Uterus (tissue), 4 donors: ENCODE measurements around the gene PRDM11. TPM values are rescaled to one million over a fixed set of nuclear protein-coding genes. Genes with fewer than 3 reads are reported as not detected.

ENCODE experiments used
- DNase-seq, 2 donors: peaks; one replicate each; pipeline ENCODE4 v3.0.0-alpha.2; 2019 to 2020
- H3K27ac ChIP-seq, 2 donors: fragments of 200-600 bp; sonication (generic); 1 replicate in 1 of 2; 2 replicates in 1 of 2; pipeline ENCODE4 v1.5.1; 2016 to 2018
- H3K27me3 ChIP-seq, 2 donors: fragments of 200-600 bp; sonication (generic); one replicate each; pipeline ENCODE4 v1.5.1; 2018 to 2019; ENCODE audit warnings: control low read depth in 1 of 2
- H3K36me3 ChIP-seq, 2 donors: fragments of 200-600 bp; sonication (generic); one replicate each; pipeline ENCODE4 v1.5.1; 2019; ENCODE audit warnings: control low read depth in 1 of 2
- H3K4me1 ChIP-seq, 2 donors: fragments of 200-600 bp; sonication (generic); one replicate each; pipeline ENCODE4 v1.5.1; 2018 to 2019; ENCODE audit warnings: control low read depth in 1 of 2
- H3K4me3 ChIP-seq, 2 donors: fragments of 200-600 bp; sonication (generic); 1 replicate in 1 of 2; 2 replicates in 1 of 2; pipeline ENCODE4 v1.5.1; 2018 to 2019; ENCODE audit warnings: mild to moderate bottlenecking in 1 of 2
- H3K9me3 ChIP-seq, 2 donors: fragments of 200-600 bp; sonication (generic); one replicate each; pipeline ENCODE4 v1.5.1; 2019; ENCODE audit warnings: control low read depth in 1 of 2
- POLR2A ChIP-seq, 2 donors: fragments of 450-650 bp; IDR thresholded peaks; one replicate each; pipeline ENCODE4 v1.6.1; 2016; ENCODE audit warnings: antibody characterized with exemption in 2 of 2, mild to moderate bottlenecking in 1 of 2, moderate library complexity in 1 of 2
- intact Hi-C: fragments of 100-400 bp; cut with DNase I; formaldehyde crosslinking; loops from one replicate; pipeline ENCODE4 v1.15.1; 2023; ENCODE audit warnings: low total_unique reads
- total RNA-seq, 4 donors: library from RNA; depleted of rRNA in 3 of 4; stranded (reverse); fragments of >200 nt in 3 of 4; gene quantifications; one replicate each; pipeline versions ENCODE4 v1.1.0 to v1.2.4, GENCODE V29; 2014 to 2023
- TF ChIP-seq, protein P1 (sequence below), 4 experiments: fragments of 200-600 bp in 2 of 4; fragments of 450-650 bp in 2 of 4; sonication (generic) in 2 of 4; IDR thresholded peaks; one replicate each; pipeline ENCODE4 v1.5.1; 2016 to 2019; ENCODE audit warnings: antibody characterized with exemption in 4 of 4, mild to moderate bottlenecking in 2 of 4, moderate library complexity in 1 of 4
- donor health status: DM: yes; HTN: yes; CAD: no.

PRDM11 gene
- total RNA-seq, 4 donors from 2014 or later, result 7.4 to 318 (median 58.5) TPM

DNA sequence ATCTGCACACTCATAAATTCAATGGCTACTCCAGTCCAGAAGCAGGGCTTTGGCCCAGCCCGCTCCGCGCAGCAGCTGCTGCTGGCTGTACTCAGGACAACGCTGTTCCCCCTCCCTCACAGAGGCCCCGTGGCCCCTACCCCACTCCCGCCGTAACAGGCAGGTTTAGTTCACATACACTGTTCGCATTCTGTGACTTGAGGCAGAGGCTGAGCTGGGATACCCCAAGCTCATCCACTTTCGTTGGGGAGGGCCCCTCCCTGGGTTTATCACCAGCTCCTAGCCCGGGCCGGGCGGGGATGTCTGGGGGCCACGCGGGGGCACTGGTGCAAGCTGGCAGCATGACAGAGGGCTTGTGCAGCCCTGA is 87.3 kb downstream of the PRDM11 start:
- no peak overlapping the region for H3K4me3 ChIP-seq
- no peaks in the 10 kb centered on the region for H3K4me1 ChIP-seq
- H3K27me3 ChIP-seq, result no peaks in the 10 kb centered on the region
- TF ChIP-seq POLR2A (IDR thresholded peaks at IDR 0.05), result no peak
- TF ChIP-seq, protein P1, sequence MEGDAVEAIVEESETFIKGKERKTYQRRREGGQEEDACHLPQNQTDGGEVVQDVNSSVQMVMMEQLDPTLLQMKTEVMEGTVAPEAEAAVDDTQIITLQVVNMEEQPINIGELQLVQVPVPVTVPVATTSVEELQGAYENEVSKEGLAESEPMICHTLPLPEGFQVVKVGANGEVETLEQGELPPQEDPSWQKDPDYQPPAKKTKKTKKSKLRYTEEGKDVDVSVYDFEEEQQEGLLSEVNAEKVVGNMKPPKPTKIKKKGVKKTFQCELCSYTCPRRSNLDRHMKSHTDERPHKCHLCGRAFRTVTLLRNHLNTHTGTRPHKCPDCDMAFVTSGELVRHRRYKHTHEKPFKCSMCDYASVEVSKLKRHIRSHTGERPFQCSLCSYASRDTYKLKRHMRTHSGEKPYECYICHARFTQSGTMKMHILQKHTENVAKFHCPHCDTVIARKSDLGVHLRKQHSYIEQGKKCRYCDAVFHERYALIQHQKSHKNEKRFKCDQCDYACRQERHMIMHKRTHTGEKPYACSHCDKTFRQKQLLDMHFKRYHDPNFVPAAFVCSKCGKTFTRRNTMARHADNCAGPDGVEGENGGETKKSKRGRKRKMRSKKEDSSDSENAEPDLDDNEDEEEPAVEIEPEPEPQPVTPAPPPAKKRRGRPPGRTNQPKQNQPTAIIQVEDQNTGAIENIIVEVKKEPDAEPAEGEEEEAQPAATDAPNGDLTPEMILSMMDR (IDR thresholded peaks at IDR 0.05), result no peak
- H3K27ac ChIP-seq, result no peak overlapping the region
- no peak for DNase-seq
- intact Hi-C loops, result loop anchor here (10.0 kb wide), 1 partner anchor 119 kb away; no protein-coding TSS in a partner anchor
- no peaks in the 10 kb centered on the region for H3K9me3 ChIP-seq
- H3K36me3 ChIP-seq, result no peaks in the 10 kb centered on the region

DNA sequence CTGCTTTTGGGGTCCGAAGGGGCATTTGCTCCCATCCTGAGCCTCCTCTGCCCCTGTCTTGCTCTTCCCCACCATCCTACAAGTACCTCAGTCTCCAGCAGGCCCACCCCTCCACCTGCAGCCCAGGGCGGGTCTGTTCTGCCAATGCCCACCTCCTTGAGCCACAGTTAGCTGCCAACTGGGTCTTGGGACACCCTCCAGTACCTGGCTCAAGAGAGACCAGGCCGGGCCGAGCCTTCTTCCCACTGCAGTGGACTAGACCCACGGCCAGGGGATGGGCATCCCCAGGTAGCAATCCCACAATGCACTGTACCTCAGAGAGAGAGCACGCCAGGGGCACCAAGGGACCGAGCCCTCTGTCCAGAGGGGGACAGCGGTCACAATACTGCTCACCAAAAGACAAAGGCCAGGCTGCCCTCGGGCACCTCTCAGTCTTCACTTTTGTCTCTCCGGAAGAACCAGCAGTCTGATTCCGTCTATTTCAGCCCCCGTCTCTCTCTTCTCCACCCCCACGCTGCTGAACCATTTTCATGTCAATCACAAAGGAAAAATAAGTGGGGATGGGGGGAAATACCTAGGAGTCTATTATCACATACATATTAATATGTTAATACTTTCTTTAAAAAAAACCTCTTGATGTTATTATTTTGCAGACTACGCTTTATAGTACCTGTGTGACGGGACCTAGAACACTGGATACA is 88.0 kb downstream of the PRDM11 start:
- intact Hi-C loops, result loop anchor here (10.0 kb wide), 1 partner anchor 120 kb away; no protein-coding TSS in a partner anchor

DNA sequence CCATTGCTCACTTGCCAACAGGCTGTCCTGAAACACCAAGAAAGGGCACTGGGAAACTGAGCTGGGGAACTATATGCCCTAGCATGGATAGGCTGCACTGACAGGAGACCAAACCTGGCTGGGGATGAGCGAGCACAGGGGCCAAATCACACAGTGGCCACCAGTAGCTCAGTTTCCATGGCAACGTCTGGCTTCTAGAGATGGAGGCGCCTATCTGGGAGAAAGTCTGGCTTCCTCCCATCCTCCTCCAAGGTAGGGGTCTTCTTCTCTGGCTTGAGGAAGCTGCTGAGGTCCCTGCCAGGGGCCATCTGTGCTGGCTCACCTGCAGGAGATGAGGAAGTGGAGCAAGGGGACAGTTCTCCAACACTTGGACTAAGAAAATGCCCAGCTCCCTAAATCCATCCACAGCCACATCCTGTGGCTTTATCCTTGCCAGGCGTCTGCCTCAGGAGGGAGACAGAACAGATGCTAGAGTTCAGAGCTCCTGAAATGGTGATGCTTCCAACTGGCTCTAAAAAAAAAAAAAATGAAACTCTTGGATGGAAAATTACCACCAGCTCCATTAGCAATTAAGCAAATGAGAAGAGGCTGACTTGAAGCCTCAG is 91.4 kb downstream of the PRDM11 start:
- H3K36me3 ChIP-seq, result no peaks in the 10 kb centered on the region
- H3K9me3 ChIP-seq, result no peaks in the 10 kb centered on the region
- no peaks in the 10 kb centered on the region for H3K4me1 ChIP-seq
- no peak for TF ChIP-seq POLR2A (IDR thresholded peaks at IDR 0.05)
- TF ChIP-seq, protein P1 (IDR thresholded peaks at IDR 0.05), result no peak
- no peak overlapping the region for H3K27ac ChIP-seq
- no peak overlapping the region for H3K4me3 ChIP-seq
- no peak for DNase-seq
- intact Hi-C loops, result loop anchor here (10.0 kb wide), 1 partner anchor 123 kb away; no protein-coding TSS in a partner anchor
- H3K27me3 ChIP-seq, result no peaks in the 10 kb centered on the region

More for the DNA sequence above, 88.0 kb downstream of the PRDM11 start:
- Histone ChIP-seq H3K4me3 (no peak overlapping the region), H3K4me1 (no peaks in the 10 kb centered on the region), H3K27ac (no peak overlapping the region), H3K27me3 (no peaks in the 10 kb centered on the region), H3K36me3 (no peaks in the 10 kb centered on the region), H3K9me3 (no peaks in the 10 kb centered on the region)
- TF ChIP-seq POLR2A (IDR thresholded peaks at IDR 0.05), result no peak
- TF ChIP-seq, protein P1 (IDR thresholded peaks at IDR 0.05), result no peak
- no peak for DNase-seq

DNA sequence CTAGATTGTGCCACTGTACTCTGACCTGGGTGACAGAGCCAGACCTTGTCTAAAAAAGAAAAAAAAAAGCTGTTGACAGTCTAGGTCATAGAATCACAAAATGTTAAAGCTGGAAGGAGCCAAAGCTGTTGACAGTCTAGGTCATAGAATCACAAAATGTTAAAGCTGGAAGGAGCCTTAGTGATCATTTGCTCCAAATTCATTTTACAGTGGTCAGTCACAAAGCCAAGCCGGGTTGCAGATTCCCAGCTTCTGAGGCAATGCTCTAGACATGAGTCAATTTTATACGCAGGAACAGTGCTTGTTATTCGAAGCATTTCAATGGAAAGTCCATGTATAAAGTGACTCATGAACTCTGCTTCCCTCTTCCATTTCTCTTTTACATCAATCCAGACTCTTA is 92.3 kb downstream of the PRDM11 start:
- intact Hi-C loops, result loop anchor here (10.0 kb wide), 1 partner anchor 124 kb away; no protein-coding TSS in a partner anchor
- Histone ChIP-seq H3K27ac (no peak overlapping the region), H3K4me1 (no peaks in the 10 kb centered on the region), H3K4me3 (no peak overlapping the region), H3K27me3 (no peaks in the 10 kb centered on the region), H3K9me3 (no peaks in the 10 kb centered on the region), H3K36me3 (no peaks in the 10 kb centered on the region)
- no peak for DNase-seq
- TF ChIP-seq, protein P1 (IDR thresholded peaks at IDR 0.05), result no peak
- TF ChIP-seq POLR2A (IDR thresholded peaks at IDR 0.05), result no peak

DNA sequence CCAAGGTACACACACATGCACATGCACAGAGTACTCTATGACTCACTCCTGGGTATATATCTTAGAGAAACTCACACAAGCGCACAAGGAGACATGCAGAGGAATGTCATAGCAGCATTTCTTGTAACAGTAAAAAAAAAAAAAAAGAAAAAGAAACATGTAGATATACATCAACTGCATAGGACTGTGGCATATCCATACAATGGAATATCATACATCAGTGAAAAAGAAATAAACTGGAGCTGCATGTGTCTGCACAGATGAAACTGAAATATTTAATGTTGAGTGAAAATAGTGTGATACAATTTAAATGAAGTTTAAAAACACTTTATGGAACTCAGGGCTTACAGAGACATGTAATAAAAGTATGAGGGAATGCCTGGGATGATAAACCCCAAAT is 93.3 kb downstream of the PRDM11 start:
- H3K27me3 ChIP-seq, result no peaks in the 10 kb centered on the region
- intact Hi-C loops, result loop anchor here (10.0 kb wide), 1 partner anchor 125 kb away; no protein-coding TSS in a partner anchor
- H3K27ac ChIP-seq, result no peak overlapping the region
- no peak overlapping the region for H3K4me3 ChIP-seq
- no peaks in the 10 kb centered on the region for H3K9me3 ChIP-seq
- no peak for DNase-seq
- no peaks in the 10 kb centered on the region for H3K4me1 ChIP-seq
- H3K36me3 ChIP-seq, result no peaks in the 10 kb centered on the region
- TF ChIP-seq, protein P1 (IDR thresholded peaks at IDR 0.05), result no peak
- no peak for TF ChIP-seq POLR2A (IDR thresholded peaks at IDR 0.05)
